ENCODE measurements around the gene KRAS.

Gene KRAS

GRCh38 chr12:25254271-25254880 lies 3.6 kb upstream of the KRAS start:
- DNase-seq = no peak

GRCh38 chr12:25253371-25254068 lies 2.8 kb upstream of the KRAS start:
- DNase-seq = no peak

- DNase-seq = no peak
Observed at GRCh38 chr12:25252946-25253345, 2.2 kb upstream of the KRAS start.

- DNase-seq = no peak
Observed at GRCh38 chr12:25251769-25252168, 1.0 kb upstream of the KRAS start.

- DNase-seq = peak; percentile 26
Observed at GRCh38 chr12:25249931-25250738, 594 bp downstream of the KRAS start.

- no peak for DNase-seq
Observed at GRCh38 chr12:25248732-25249131, 2.0 kb downstream of the KRAS start.

GRCh38 chr12:25248137-25248536 lies 2.6 kb downstream of the KRAS start:
- no peak for DNase-seq

GRCh38 chr12:25245491-25245890 lies 5.2 kb downstream of the KRAS start:
- DNase-seq = no peak

GRCh38 chr12:25243680-25243990 lies 7.1 kb downstream of the KRAS start:
- DNase-seq = no peak

- DNase-seq = no peak
Observed at GRCh38 chr12:25242981-25243679, 7.6 kb downstream of the KRAS start.

GRCh38 chr12:25241167-25242020 lies 9.3 kb downstream of the KRAS start:
- peak; percentile 10 for DNase-seq

- no peak for DNase-seq
Observed at GRCh38 chr12:25236626-25237025, 14.1 kb downstream of the KRAS start.

- DNase-seq = no peak
Observed at GRCh38 chr12:25236190-25236589, 14.5 kb downstream of the KRAS start.

- DNase-seq = no peak
Observed at GRCh38 chr12:25213338-25213737, 37.4 kb downstream of the KRAS start.

- no peak for DNase-seq
Observed at GRCh38 chr12:25208554-25208953, 42.2 kb downstream of the KRAS start.

GRCh38 chr12:25207846-25208245 lies 42.9 kb downstream of the KRAS start:
- no peak for DNase-seq

GRCh38 chr12:25207411-25207810 lies 43.3 kb downstream of the KRAS start:
- no peak for DNase-seq

GRCh38 chr12:25202137-25202536 lies 48.6 kb downstream of the KRAS start:
- no peak for DNase-seq

GRCh38 chr12:25200703-25201102 lies 50.0 kb downstream of the KRAS start:
- DNase-seq = no peak

- DNase-seq = no peak
Observed at GRCh38 chr12:25197608-25198007, 53.1 kb downstream of the KRAS start.

- DNase-seq = peak; percentile 88
Observed at GRCh38 chr12:25195056-25195971, 55.4 kb downstream of the KRAS start, which contains the start of the genes DNAI7 and ETFRF1. Gene DNAI7 (minus strand): TSS chr12:25195160. CDS start chr12:25195078, 82 bp downstream. Gene ETFRF1 (plus strand): TSS chr12:25195237. CDS start chr12:25203957, 8,720 bp downstream.
